ENCODE measurements around the gene PTGES3. TPM values are rescaled to one million over a fixed set of nuclear protein-coding genes. Genes with fewer than 3 reads are reported as not detected.
"Not testable (repeated sequence)": the region's sequence is repeated elsewhere in the genome, so short reads cannot be mapped to it uniquely, and the experiment has no call there.

The PTGES3 gene
- total RNA-seq (118 TPM), polyA plus RNA-seq (184 TPM)

GRCh38 chr12:56688129-56688845 lies at the start of gene PTGES3:
TSS of gene PTGES3 (minus strand) at chr12:56688284. CDS start at chr12:56687999, 285 bp downstream.
- peak; percentile 95 for DNase-seq (ENCODE audit: extremely low spot score)
- Histone ChIP-seq H3K4me3 (ENCODE audit: low read depth, low read length) (peak within 1 kb of the TSS; percentile 84), H3K36me3 (ENCODE audit: insufficient read depth) (no peaks in the 10 kb centered on the region), H3K4me1 (ENCODE audit: insufficient read depth) (no peaks in the 10 kb centered on the region), H3K27ac (ENCODE audit: low read depth) (peak within 1 kb of the TSS; percentile 99)
- WGBS = under 1% methylated on average over 64 of the region's 64 CpGs

GRCh38 chr12:56728139-56728861 lies 40.2 kb upstream of the PTGES3 start:
- Histone ChIP-seq H3K4me1 (ENCODE audit: insufficient read depth) (no peaks in the 10 kb centered on the region), H3K27ac (ENCODE audit: low read depth) (no peak overlapping the region), H3K36me3 (ENCODE audit: insufficient read depth) (no peaks in the 10 kb centered on the region), H3K4me3 (ENCODE audit: low read depth, low read length) (no peak overlapping the region)
- whole genome bisulfite sequencing = 95% methylated on average over 11 of the region's 11 CpGs
- DNase-seq (ENCODE audit: extremely low spot score) = no peak

- not testable (repeated sequence) for H3K36me3 ChIP-seq (ENCODE audit: insufficient read depth); H3K27ac ChIP-seq (ENCODE audit: low read depth); H3K4me1 ChIP-seq (ENCODE audit: insufficient read depth); H3K4me3 ChIP-seq (ENCODE audit: low read depth, low read length); DNase-seq (ENCODE audit: extremely low spot score)
- WGBS = 92% methylated on average over 15 of the region's 15 CpGs
Measured at GRCh38 chr12:56726196-56726675, 38.2 kb upstream of the PTGES3 start.

GRCh38 chr12:56725723-56726102 lies 37.6 kb upstream of the PTGES3 start:
- Histone ChIP-seq H3K27ac (ENCODE audit: low read depth) (peak overlapping the region; percentile 90), H3K4me1 (ENCODE audit: insufficient read depth) (peaks cover 6% of the 10 kb centered on the region), H3K36me3 (ENCODE audit: insufficient read depth) (no peaks in the 10 kb centered on the region), H3K4me3 (ENCODE audit: low read depth, low read length) (peak overlapping the region; percentile 68)
- no peak for DNase-seq (ENCODE audit: extremely low spot score)
- WGBS = 32% methylated on average over 7 of the region's 7 CpGs

GRCh38 chr12:56724972-56725722 lies 37.1 kb upstream of the PTGES3 start, which contains the start of gene NACA:
TSS of gene NACA (minus strand) at chr12:56725299. CDS start at chr12:56724521, 778 bp downstream.
- H3K4me1 ChIP-seq (ENCODE audit: insufficient read depth) = peaks cover 6% of the 10 kb centered on the region
- H3K27ac ChIP-seq (ENCODE audit: low read depth) = peak within 1 kb of the TSS; percentile 92
- DNase-seq (ENCODE audit: extremely low spot score) = peak; percentile 92
- peak within 1 kb of the TSS; percentile 68 for H3K4me3 ChIP-seq (ENCODE audit: low read depth, low read length)
- no peaks in the 10 kb centered on the region for H3K36me3 ChIP-seq (ENCODE audit: insufficient read depth)
- WGBS = under 1% methylated on average over 46 of the region's 46 CpGs

GRCh38 chr12:56724701-56724971 lies 36.6 kb upstream of the PTGES3 start:
- peak overlapping the region; percentile 92 for H3K27ac ChIP-seq (ENCODE audit: low read depth)
- DNase-seq (ENCODE audit: extremely low spot score) = no peak
- no peaks in the 10 kb centered on the region for H3K36me3 ChIP-seq (ENCODE audit: insufficient read depth)
- H3K4me3 ChIP-seq (ENCODE audit: low read depth, low read length) = peak overlapping the region; percentile 68
- peaks cover 6% of the 10 kb centered on the region for H3K4me1 ChIP-seq (ENCODE audit: insufficient read depth)
- WGBS = 0% methylated on average over 9 of the region's 9 CpGs

- Histone ChIP-seq H3K4me3 (ENCODE audit: low read depth, low read length) (peak overlapping the region; percentile 68), H3K36me3 (ENCODE audit: insufficient read depth) (no peaks in the 10 kb centered on the region), H3K4me1 (ENCODE audit: insufficient read depth) (peaks cover 6% of the 10 kb centered on the region), H3K27ac (ENCODE audit: low read depth) (peak overlapping the region; percentile 92)
- WGBS = 2% methylated on average over 14 of the region's 14 CpGs
- no peak for DNase-seq (ENCODE audit: extremely low spot score)
Measured at GRCh38 chr12:56723889-56724700, 36.0 kb upstream of the PTGES3 start.

- WGBS = 61% methylated on average over 3 of the region's 3 CpGs
- Histone ChIP-seq H3K27ac (ENCODE audit: low read depth) (no peak overlapping the region), H3K4me1 (ENCODE audit: insufficient read depth) (peaks cover 6% of the 10 kb centered on the region)
Measured at GRCh38 chr12:56723352-56723751, 35.3 kb upstream of the PTGES3 start.

GRCh38 chr12:56722832-56723231 lies 34.7 kb upstream of the PTGES3 start:
- 87% methylated on average over 4 of the region's 4 CpGs for WGBS

More at GRCh38 chr12:56723352-56723751, 35.3 kb upstream of the PTGES3 start:
- no peak for DNase-seq (ENCODE audit: extremely low spot score)
- Histone ChIP-seq H3K36me3 (ENCODE audit: insufficient read depth) (no peaks in the 10 kb centered on the region), H3K4me3 (ENCODE audit: low read depth, low read length) (peak overlapping the region; percentile 3)

GRCh38 chr12:56721721-56722120 lies 33.6 kb upstream of the PTGES3 start:
- H3K36me3 ChIP-seq (ENCODE audit: insufficient read depth) = no peaks in the 10 kb centered on the region
- H3K4me3 ChIP-seq (ENCODE audit: low read depth, low read length) = no peak overlapping the region
- 40% methylated on average over 2 of the region's 2 CpGs for WGBS
- H3K4me1 ChIP-seq (ENCODE audit: insufficient read depth) = peaks cover 6% of the 10 kb centered on the region
- H3K27ac ChIP-seq (ENCODE audit: low read depth) = no peak overlapping the region
- no peak for DNase-seq (ENCODE audit: extremely low spot score)

More at GRCh38 chr12:56722832-56723231, 34.7 kb upstream of the PTGES3 start:
- H3K4me3 ChIP-seq (ENCODE audit: low read depth, low read length) = no peak overlapping the region
- H3K36me3 ChIP-seq (ENCODE audit: insufficient read depth) = no peaks in the 10 kb centered on the region
- DNase-seq (ENCODE audit: extremely low spot score) = no peak
- no peak overlapping the region for H3K27ac ChIP-seq (ENCODE audit: low read depth)
- peaks cover 6% of the 10 kb centered on the region for H3K4me1 ChIP-seq (ENCODE audit: insufficient read depth)

- DNase-seq (ENCODE audit: extremely low spot score) = no peak
- peaks cover 8% of the 10 kb centered on the region for H3K4me1 ChIP-seq (ENCODE audit: insufficient read depth)
- H3K27ac ChIP-seq (ENCODE audit: low read depth) = no peak overlapping the region
- no peaks in the 10 kb centered on the region for H3K36me3 ChIP-seq (ENCODE audit: insufficient read depth)
- WGBS = 67% methylated on average over 2 of the region's 2 CpGs
- no peak overlapping the region for H3K4me3 ChIP-seq (ENCODE audit: low read depth, low read length)
Measured at GRCh38 chr12:56721216-56721615, 33.1 kb upstream of the PTGES3 start.

GRCh38 chr12:56720731-56721151 lies 32.7 kb upstream of the PTGES3 start:
- H3K4me3 ChIP-seq (ENCODE audit: low read depth, low read length) = no peak overlapping the region
- no peak overlapping the region for H3K27ac ChIP-seq (ENCODE audit: low read depth)
- 84% methylated on average over 1 of the region's 1 CpG for WGBS
- no peaks in the 10 kb centered on the region for H3K36me3 ChIP-seq (ENCODE audit: insufficient read depth)
- DNase-seq (ENCODE audit: extremely low spot score) = no peak
- H3K4me1 ChIP-seq (ENCODE audit: insufficient read depth) = peaks cover 8% of the 10 kb centered on the region

- DNase-seq (ENCODE audit: extremely low spot score) = no peak
- Histone ChIP-seq H3K27ac (ENCODE audit: low read depth) (no peak overlapping the region), H3K36me3 (ENCODE audit: insufficient read depth) (peaks cover under 1% of the 10 kb centered on the region), H3K4me3 (ENCODE audit: low read depth, low read length) (no peak overlapping the region), H3K4me1 (ENCODE audit: insufficient read depth) (peaks cover 8% of the 10 kb centered on the region)
Measured at GRCh38 chr12:56719056-56719455, 31.0 kb upstream of the PTGES3 start.
